Midbrain (tissue), 1 donor: Measurements from ENCODE around the gene TRAF7.

Experiments used
- DNase-seq: peaks from one replicate; lab custom pipeline; 2025; lab: John Stamatoyannopoulos, UW

The TRAF7 gene

GRCh38 chr16:2216330-2216729, 60.7 kb downstream of the TRAF7 start:
- no peak for DNase-seq

GRCh38 chr16:2223221-2223941, 67.8 kb downstream of the TRAF7 start, which contains the start of gene E4F1:
Gene E4F1, plus strand, starts transcription at chr16:2223591. Its CDS starts 23 bp downstream, at chr16:2223614.
- DNase-seq, result peak; percentile 98

- DNase-seq, result no peak
Measured at GRCh38 chr16:2223942-2224486, 68.4 kb downstream of the TRAF7 start.

- no peak for DNase-seq
Measured at GRCh38 chr16:2226245-2226793, 70.7 kb downstream of the TRAF7 start.

- no peak for DNase-seq
Measured at GRCh38 chr16:2226918-2227317, 71.3 kb downstream of the TRAF7 start.
